HuH-7 (cell line): Measurements from ENCODE around the gene AUTS2.

ENCODE experiments used
- DNase-seq: peaks from one replicate; pipeline ENCODE4 v3.0.0; 2011; ENCODE audit warnings: low spot score

The AUTS2 gene

DNA sequence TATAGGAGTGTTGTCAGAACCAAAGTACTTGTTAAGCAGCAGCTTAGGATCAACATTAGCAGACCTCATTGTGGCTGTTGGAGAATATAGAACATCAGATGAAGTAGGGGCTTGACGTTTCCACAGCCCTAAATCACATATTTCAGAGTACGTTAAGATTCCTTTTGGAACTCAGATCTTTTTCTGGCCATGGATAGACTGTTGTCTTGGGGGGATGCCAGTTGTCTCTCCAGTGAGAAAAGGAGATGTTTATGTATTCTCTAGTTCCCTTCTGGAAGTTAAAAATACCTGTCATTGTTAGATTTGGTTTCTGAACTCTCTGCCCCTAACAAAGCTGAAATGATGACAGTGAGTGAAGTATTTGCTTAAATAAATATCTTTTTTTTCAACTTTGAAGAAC is 191.3 kb downstream of the AUTS2 start:
- no peak for DNase-seq

GRCh38 chr7:69790977-69791724 is 192.9 kb downstream of the AUTS2 start:
- DNase-seq: no peak

DNA sequence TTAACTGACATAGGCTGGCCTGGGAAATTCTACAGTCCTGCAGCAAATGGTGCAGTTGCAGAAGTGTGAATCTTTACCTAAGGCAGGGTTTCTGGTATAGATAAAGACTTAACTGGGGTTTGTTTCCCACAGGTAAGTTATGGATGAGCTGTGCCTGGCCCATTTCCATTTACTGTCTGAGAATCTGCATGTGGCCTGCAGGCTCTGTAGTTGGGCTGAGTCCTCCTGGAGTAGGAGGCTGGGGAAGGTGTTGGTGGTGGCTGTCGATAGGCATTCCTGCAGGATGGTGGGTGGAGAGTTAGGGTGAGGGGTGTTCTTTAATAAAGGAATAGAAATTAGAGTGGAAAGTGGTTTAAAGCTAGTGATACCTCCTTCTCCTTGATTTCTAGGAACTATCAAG is 193.5 kb downstream of the AUTS2 start:
- no peak for DNase-seq

DNA sequence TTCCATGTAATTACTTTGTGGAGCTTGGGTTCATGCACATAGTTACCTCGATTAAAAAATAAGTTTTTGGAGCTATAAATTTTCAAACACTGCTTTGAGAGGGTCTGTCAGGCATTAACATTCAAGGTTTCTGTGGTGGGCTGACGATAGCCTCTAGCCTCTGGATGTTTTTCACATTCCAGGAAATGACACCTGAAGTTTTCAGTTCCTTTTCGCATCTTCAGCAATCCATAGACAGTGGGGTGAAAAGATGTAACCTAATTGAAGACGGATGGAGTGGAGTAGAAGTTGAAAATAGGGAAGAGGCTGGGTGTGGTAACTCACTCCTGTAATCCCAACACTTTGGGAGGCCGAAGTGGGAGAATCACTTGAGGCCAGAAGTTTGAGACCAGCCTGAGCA is 197.7 kb downstream of the AUTS2 start:
- no peak for DNase-seq

- no peak for DNase-seq
These were observed 198.1 kb downstream of the AUTS2 start for GRCh38 chr7:69796416-69796815.

- DNase-seq: no peak
These were observed 200.9 kb downstream of the AUTS2 start for GRCh38 chr7:69799048-69799697.

DNA sequence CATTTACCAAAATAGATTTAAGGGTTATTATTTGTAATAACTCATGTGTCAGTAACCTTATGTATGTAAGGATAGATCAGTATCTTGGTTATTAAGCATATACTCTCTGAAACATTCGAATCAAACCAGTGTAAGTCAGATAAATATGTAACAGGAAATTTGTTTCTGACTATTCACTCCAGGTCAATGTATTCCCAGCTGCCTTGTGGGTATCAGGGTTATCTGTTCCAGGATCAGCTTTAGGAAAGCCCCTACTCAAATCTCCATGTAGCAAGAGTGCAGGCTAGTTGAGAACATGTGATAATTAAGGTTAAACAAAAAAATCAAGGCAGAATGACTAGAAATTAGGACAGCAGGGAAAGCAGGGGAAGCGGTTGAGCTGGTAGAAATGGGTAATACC is 201.7 kb downstream of the AUTS2 start:
- no peak for DNase-seq

DNA sequence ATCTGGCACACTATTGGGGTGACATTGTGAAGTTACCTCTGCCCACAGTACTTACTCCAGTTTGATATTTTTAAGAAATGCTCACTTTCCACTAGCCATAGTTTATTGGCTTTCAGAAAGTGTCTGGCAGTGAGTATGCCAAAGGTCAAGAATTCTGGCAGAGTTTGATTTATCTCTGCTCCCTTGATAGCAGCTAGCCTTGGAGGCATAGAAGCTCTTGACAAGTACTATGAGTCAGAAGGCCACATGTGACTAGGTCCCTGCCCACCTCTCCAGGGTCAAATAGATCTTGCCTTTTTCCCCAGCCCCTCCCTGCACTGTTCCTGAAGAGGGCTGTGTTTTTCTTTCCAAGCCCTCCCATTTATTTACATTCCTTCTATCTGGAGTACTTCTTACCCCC is 202.2 kb downstream of the AUTS2 start:
- DNase-seq: no peak

DNA sequence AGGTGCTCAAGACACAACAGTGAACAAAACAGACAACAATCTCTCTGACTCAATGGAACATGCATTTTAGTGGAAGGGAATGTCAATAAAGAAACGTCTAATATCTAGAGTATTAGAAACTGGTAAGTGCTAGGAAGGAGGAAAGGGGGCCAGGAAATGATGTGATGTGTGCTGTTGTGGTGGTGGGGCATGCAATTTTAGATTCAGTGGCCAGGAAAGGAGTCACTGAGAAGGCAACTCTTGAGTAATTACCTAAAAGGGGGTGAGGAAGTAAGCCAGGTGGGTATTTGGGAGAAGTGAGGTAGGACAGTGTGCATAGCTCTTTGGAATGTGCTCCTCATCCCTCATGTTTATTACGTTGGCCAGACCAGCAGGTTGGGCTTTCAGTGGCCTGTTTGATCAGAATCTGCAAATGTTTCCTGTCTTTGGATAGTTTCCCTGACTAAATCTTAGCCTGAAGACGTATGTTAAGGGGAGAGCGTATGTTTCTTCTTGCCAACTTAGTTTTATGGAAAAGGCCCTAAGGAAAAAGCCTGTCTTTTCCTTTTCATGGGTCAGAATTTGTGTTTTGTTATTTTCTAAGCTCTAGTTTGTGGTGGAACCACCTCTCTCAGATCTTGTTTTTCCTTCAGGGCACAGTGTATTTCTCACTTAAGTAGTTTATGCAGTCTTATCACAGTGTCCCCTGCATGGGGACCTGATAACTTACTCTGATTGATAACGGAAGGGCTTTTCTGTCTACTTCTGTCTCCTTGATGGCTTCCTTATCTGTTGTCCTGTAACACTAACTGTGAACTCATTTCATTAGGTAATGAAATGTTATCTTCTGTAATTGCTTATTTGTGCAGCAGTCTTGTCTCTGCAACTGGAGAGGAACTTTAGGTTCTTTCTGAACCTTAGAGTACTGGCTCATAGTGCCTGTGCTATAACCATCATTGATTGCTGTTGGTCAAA is 203.7 kb downstream of the AUTS2 start:
- DNase-seq: no peak

DNA sequence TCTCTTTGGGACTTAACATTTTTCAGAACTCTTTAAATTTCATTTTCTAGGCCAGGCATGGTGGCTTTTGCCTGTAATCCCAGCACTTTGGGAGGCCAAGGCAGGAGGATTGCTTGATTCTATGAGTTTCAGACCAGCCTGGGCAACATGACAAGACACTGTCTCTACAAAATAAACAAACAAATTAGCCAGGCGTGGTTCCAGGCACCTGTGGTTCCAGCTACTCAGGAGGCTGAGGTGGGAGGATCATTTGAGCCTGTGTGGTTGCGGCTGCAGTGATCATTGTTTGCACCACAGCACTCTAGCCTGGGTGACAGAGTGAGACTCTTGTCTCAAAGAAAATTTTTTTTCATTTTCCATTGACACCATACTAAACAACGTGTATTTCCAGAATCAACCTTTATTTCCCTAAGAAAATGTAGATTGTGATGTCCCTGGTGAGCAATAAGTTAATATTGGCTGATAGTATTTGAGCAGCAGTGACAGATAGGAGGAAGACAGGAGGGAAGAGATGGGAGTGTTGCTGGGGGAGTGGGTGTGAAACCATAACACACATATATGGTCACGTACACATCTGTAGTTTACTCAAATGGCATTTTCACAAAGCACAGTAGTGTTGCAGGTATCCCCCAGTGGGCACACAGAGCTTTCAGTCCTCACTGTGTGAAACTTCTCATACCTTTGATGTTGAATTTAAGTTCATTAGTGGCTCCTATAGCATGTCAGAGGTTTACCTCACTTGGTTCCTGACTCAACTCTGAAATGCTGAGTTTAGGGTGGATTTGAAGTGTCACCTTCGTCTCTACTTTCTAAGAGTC is 205.6 kb downstream of the AUTS2 start:
- no peak for DNase-seq

- no peak for DNase-seq
These were observed 206.7 kb downstream of the AUTS2 start for GRCh38 chr7:69804962-69805361.

DNA sequence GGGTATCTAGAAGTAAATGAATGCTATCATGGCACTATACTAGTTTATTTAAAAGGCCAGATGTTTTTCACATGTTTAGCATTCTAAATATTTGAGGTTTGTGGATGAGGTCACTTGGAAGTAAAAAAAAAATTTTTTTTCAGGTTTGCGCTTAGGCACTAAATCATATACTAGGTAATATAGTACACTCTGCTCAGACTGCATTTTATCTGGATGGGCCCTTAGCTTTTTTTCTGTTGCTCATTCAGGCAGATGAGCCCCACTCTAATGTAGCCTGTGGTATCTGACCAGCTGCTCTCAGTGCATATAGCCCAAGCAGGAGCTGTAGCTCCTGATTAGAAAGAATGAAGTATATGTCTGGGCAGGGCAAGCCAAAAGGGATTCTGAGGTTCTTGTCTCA is 210.1 kb downstream of the AUTS2 start:
- DNase-seq: no peak

DNA sequence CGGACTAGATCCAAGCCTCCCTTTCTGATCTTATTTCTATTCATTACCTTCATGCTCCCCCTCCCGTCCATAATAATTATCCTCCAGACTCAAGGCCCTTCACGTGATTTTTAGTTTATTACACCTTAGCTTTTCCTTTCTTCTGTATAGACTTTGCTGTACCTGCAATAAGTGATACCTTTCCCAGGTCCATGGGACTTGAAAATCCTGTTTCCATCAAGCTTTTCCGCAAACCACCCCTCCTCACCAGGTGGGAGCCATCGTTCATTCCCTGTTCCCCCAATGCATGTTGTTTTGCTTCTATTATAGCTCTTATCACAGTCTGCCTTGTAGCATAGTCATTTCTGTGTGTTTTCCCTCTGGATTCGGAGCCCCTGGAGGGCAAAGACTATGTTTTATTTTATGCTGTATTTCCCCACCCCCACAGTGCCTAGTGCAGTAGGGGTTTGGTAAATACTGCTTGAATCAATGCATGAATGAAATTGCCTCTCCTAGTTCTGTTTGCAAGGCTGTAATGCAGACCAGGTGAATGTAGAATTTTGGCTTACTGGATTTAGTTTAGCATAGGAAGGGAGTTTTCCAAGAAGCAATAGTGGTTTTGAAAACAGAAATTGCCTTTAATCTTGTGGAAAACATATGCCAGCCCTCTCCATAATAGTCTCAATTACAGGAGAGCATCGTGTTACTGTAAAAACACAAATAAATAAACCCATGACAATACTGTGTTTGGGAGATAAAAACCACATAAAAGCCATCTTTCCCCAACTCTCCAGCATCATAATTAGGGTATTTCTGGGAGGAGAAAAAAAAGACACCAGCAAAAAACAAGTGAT is 213.4 kb downstream of the AUTS2 start:
- no peak for DNase-seq

DNA sequence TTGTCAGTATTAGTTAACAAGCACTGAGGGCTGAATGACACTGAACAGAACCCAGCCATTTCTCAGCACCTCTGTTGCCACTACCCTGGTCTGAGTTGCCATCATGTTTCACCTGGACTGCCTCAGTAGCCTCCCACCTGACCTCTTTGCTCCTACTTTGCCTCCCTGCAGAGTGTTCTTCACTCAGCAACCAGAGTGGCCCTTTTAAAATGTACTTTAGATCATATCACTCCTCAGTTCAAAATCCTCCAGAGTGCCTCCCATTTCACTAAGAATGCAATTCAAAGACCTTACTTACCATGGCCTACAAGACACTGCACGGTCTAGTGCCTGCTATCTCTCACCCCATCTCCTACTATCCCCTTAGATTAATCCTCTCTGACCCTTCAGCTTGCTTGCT is 214.5 kb downstream of the AUTS2 start:
- no peak for DNase-seq

DNA sequence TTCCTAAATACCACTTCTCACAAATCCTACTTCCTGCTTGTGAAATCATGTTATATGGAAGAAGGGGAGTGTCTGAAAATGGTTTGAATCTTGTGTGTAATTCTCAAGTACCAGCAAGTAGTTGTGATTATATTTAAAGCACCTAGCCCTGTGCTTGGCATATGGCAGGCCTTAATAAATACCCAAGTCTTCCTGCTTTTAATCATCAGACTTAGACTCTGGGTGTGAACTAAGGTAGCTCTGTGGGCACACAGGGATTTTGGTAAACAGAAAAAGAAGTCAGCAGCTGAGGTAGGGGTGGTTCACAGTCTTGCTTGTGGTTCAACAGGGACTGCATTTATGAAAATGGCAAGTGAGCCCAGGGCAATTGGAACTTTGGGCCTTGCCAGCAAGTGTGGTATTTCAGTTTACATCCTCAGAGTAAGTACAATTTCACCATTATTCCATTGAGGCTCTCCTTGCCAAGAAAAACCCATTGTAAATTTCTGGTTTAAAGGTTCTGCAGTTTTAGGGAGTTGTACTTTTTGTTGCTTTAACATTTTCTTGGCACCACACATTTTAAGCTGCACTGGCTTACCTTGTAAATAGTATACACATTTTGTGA is 215.5 kb downstream of the AUTS2 start:
- no peak for DNase-seq

DNA sequence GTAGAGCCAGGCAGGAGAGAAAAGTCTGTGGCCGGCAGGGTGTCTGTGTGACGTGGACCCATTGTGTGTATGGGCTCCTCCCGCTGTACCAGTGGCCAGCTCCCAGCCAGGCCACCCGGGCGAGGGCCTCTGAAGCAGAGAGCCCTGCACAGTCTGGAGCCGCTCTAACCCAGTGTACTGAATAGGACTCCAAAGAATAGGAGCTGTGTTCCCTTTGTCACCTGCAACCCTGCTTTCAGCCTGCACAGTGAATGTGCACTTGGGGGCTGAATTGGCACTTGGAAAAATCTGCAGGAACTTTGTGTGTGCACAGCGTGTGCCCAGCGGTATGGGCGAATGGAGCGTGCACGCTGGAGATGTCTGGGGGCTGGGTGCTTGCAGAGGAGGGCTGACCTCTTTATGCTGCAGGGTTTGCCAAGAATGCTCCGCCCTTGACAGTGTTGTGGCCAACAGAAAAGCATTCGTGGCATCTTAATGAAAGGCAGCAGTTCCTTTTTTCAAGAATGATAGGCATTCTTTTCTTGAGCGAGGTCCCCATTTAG is 216.2 kb downstream of the AUTS2 start:
- DNase-seq: no peak

- no peak for DNase-seq
These were observed 218.2 kb downstream of the AUTS2 start for GRCh38 chr7:69816501-69816900.

DNA sequence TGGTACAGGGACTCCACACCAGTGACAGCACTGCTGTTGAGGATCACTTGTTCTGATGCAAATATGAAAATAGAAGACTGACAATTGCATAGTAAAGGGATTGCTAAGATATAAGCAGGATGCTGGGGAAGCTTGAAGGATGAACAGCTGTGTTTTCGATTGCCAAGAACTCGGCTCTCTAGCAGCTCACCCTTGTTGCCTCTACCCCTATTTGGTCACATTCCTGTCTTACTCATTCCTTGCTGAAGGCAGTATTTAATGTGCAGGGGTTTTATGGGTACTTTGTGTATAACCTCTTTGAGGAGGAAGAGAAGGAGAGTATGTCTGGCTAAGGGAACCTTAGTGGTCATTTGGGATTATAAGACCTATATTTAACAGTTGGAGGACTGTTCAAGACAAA is 218.8 kb downstream of the AUTS2 start:
- no peak for DNase-seq

GRCh38 chr7:69817841-69818635 is 219.8 kb downstream of the AUTS2 start:
- no peak for DNase-seq
